H9 (cell line): Measurements from ENCODE around the gene GFM1. TPM values are rescaled to one million over a fixed set of nuclear protein-coding genes. Genes with fewer than 3 reads are reported as not detected.

ENCODE experiments used
- DNase-seq: peaks from one replicate; pipeline ENCODE4 v3.0.0-alpha.2; 2017
- H2AFZ ChIP-seq: one replicate; pipeline ENCODE4 v1.6.1; 2013; ENCODE audit warnings: mild to moderate bottlenecking, low read length, control low read depth, moderate library complexity
- H2AK5ac ChIP-seq: 2 replicates; pipeline ENCODE4 v1.6.1; 2013; ENCODE audit warnings: low read length, control low read depth, mixed read lengths; ENCODE audit not compliant: insufficient read length
- H2BK120ac ChIP-seq: one replicate; pipeline ENCODE4 v1.6.1; 2013; ENCODE audit warnings: low read depth, mild to moderate bottlenecking, low read length, control low read depth, inconsistent platforms; ENCODE audit not compliant: poor library complexity, severe bottlenecking
- H2BK12ac ChIP-seq: 2 replicates; pipeline ENCODE4 v1.6.1; 2013; ENCODE audit warnings: low read length, control low read depth, mixed read lengths, low read depth; ENCODE audit not compliant: insufficient read length
- H2BK15ac ChIP-seq: 2 replicates; pipeline ENCODE4 v1.6.1; 2013; ENCODE audit warnings: low read depth, low read length, control low read depth
- H2BK20ac ChIP-seq: one replicate; pipeline ENCODE4 v1.6.1; 2013; ENCODE audit warnings: low read depth, mild to moderate bottlenecking, low read length, control low read depth, inconsistent platforms; ENCODE audit not compliant: poor library complexity, severe bottlenecking
- H2BK5ac ChIP-seq: 2 replicates; pipeline ENCODE4 v1.6.1; 2013; ENCODE audit warnings: low read length, control low read depth, mixed read lengths; ENCODE audit not compliant: insufficient read length
- H3K14ac ChIP-seq: 2 replicates; pipeline ENCODE4 v1.6.1; 2013; ENCODE audit warnings: low read length, control low read depth; ENCODE audit not compliant: insufficient read depth
- H3K18ac ChIP-seq: 2 replicates; pipeline ENCODE4 v1.6.1; 2013; ENCODE audit warnings: low read depth, mild to moderate bottlenecking, mixed read lengths, low read length, control low read depth; ENCODE audit not compliant: insufficient read length
- H3K23ac ChIP-seq: 2 replicates; pipeline ENCODE4 v1.6.1; 2013; ENCODE audit warnings: low read length, control low read depth, mixed read lengths, low read depth; ENCODE audit not compliant: insufficient read length
- H3K23me2 ChIP-seq: 2 replicates; pipeline ENCODE4 v1.6.1; 2013; ENCODE audit warnings: low read depth, mild to moderate bottlenecking, mixed read lengths, low read length, control low read depth; ENCODE audit not compliant: insufficient read length, poor library complexity, severe bottlenecking
- H3K27ac ChIP-seq: 2 replicates; pipeline ENCODE4 v1.5.1; 2013; ENCODE audit warnings: low read length, control low read depth, mixed read lengths, low read depth; ENCODE audit not compliant: insufficient read length
- H3K27me3 ChIP-seq: 2 replicates; pipeline ENCODE4 v1.6.1; 2013; ENCODE audit warnings: low read length, control low read depth, inconsistent platforms; ENCODE audit not compliant: insufficient read depth
- H3K4ac ChIP-seq: 2 replicates; pipeline ENCODE4 v1.6.1; 2013; ENCODE audit warnings: low read depth, mild to moderate bottlenecking, control low read depth, inconsistent platforms, low read length, moderate library complexity
- H3K4me1 ChIP-seq: 2 replicates; pipeline ENCODE4 v1.6.1; 2013; ENCODE audit warnings: low read length, control low read depth, inconsistent platforms; ENCODE audit not compliant: insufficient read depth
- H3K4me2 ChIP-seq: 2 replicates; pipeline ENCODE4 v1.6.1; 2013; ENCODE audit warnings: low read length, control low read depth, mixed read lengths; ENCODE audit not compliant: insufficient read length, insufficient read depth
- H3K56ac ChIP-seq: 2 replicates; pipeline ENCODE4 v1.6.1; 2013; ENCODE audit warnings: low read depth, mild to moderate bottlenecking, mixed read lengths, low read length, control low read depth; ENCODE audit not compliant: insufficient read length
- H3K79me1 ChIP-seq: 2 replicates; pipeline ENCODE4 v1.6.1; 2013; ENCODE audit warnings: low read depth, mild to moderate bottlenecking, moderate library complexity, low read length, control low read depth, inconsistent platforms; ENCODE audit not compliant: insufficient read depth, poor library complexity, severe bottlenecking
- H3K79me2 ChIP-seq: 2 replicates; pipeline ENCODE4 v1.6.1; 2013; ENCODE audit warnings: low read length, control low read depth, inconsistent platforms; ENCODE audit not compliant: insufficient read depth
- H3K9ac ChIP-seq: 2 replicates; pipeline ENCODE4 v1.6.1; 2013; ENCODE audit warnings: low read length, control low read depth, mixed read lengths; ENCODE audit not compliant: insufficient read length; ENCODE audit errors: extremely low read depth
- H3K9me3 ChIP-seq: one replicate; pipeline ENCODE4 v1.6.1; 2013; ENCODE audit warnings: low read depth, low read length, inconsistent platforms; ENCODE audit not compliant: control insufficient read depth
- H3T11ph ChIP-seq: one replicate; pipeline ENCODE4 v1.6.1; 2013; ENCODE audit warnings: mild to moderate bottlenecking, low read length, control low read depth, inconsistent platforms
- H4K20me1 ChIP-seq: one replicate; pipeline ENCODE4 v1.6.1; 2013; ENCODE audit not compliant: control insufficient read depth, insufficient read length, insufficient read depth
- H4K5ac ChIP-seq: 2 replicates; pipeline ENCODE4 v1.6.1; 2013; ENCODE audit warnings: low read depth, mild to moderate bottlenecking, mixed read lengths, low read length, control low read depth; ENCODE audit not compliant: insufficient read length
- H4K8ac ChIP-seq: replicated peaks from 2 replicates; pipeline ENCODE4 v1.6.1; 2013; ENCODE audit warnings: low read length, control low read depth, mixed read lengths, low read depth; ENCODE audit not compliant: insufficient read length
- H4K91ac ChIP-seq: 2 replicates; pipeline ENCODE4 v1.6.1; 2013; ENCODE audit warnings: low read depth, mild to moderate bottlenecking, moderate library complexity, mixed read lengths, low read length, control low read depth; ENCODE audit not compliant: insufficient read length
- H3K27ac Mint-ChIP-seq, 3 experiments: 2 replicates in 2 of 3; 3 replicates in 1 of 3; pipeline ENCODE4 v1.8.0; 2020 to 2021; ENCODE audit warnings: mixed read lengths in 3 of 3, mild to moderate bottlenecking in 1 of 3, moderate library complexity in 1 of 3
- H3K27me3 Mint-ChIP-seq: 2 replicates; pipeline ENCODE4 v1.8.0; 2021; ENCODE audit warnings: low read depth, mild to moderate bottlenecking, moderate library complexity, mixed read lengths
- H3K36me3 Mint-ChIP-seq, 3 experiments: 2 replicates in 2 of 3; 3 replicates in 1 of 3; pipeline ENCODE4 v1.8.0; 2020 to 2021; ENCODE audit warnings: low read depth in 3 of 3, mixed read lengths in 3 of 3; ENCODE audit not compliant: insufficient read depth in 1 of 3
- H3K4me1 Mint-ChIP-seq, 2 experiments: 2 replicates each; pipeline ENCODE4 v1.8.0; 2020; ENCODE audit warnings: mixed read lengths in 2 of 2
- H3K4me3 Mint-ChIP-seq, 2 experiments: 2 replicates in 1 of 2; 3 replicates in 1 of 2; pipeline ENCODE4 v1.8.0; 2020 to 2021; ENCODE audit warnings: mild to moderate bottlenecking in 2 of 2, mixed read lengths in 2 of 2, moderate library complexity in 1 of 2
- H3K9me3 Mint-ChIP-seq, 2 experiments: 2 replicates in 1 of 2; 3 replicates in 1 of 2; pipeline ENCODE4 v1.8.0; 2020; ENCODE audit warnings: mild to moderate bottlenecking in 2 of 2, mixed read lengths in 2 of 2, moderate library complexity in 1 of 2
- CTCF ChIP-seq: fragments of 200-600 bp; sonication (generic); conservative IDR thresholded peaks from 3 replicates; pipeline ENCODE4 v1.8.0; 2021; ENCODE audit warnings: antibody characterized with exemption, mild to moderate bottlenecking
- WGBS: extraction: QIAGEN DNeasy Blood & Tissue Kit; methylation state at CpG from one replicate; pipeline ENCODE4 v1.1.7; 2013; ENCODE audit warnings: missing lambda C conversion rate, low lambda C conversion rate, mixed read lengths; ENCODE audit not compliant: insufficient read length; ENCODE audit errors: extremely low coverage; 5-methylcytosine and 5-hydroxymethylcytosine counted together
- total RNA-seq: library from RNA; stranded (reverse); gene quantifications from 2 replicates; pipeline ENCODE4 v1.2.1, GENCODE V29; 2021

GFM1 gene
- total RNA-seq, 1 experiment from 2014 or later, result 47.1 TPM

- H3K4me1 ChIP-seq, result no peaks in the 10 kb centered on the region
- Mint-ChIP-seq H3K9me3 (no peaks in the 10 kb centered on the region), H3K4me3 (no peak overlapping the region), H3K4me1 (no peaks in the 10 kb centered on the region), H3K27me3 (no peaks in the 10 kb centered on the region), H3K36me3 (peaks cover 15 to 70% (median 38%) of the 10 kb centered on the region in 3 experiments; a peak in 6 of 7 replicates), H3K27ac (no peak overlapping the region)
- WGBS, result no CpG with 5 or more reads among the region's 3 CpGs
- H3K9ac ChIP-seq, result no peak overlapping the region
- no peak overlapping the region for H3K23ac ChIP-seq
- no peaks in the 10 kb centered on the region for H4K20me1 ChIP-seq
- no peak overlapping the region for H3T11ph ChIP-seq
- H3K14ac ChIP-seq, result no peak overlapping the region
- DNase-seq, result no peak
- H3K27me3 ChIP-seq, result no peaks in the 10 kb centered on the region
- no peak overlapping the region for H2BK12ac ChIP-seq
- H2AFZ ChIP-seq, result no peak overlapping the region
- H2BK15ac ChIP-seq, result no peak overlapping the region
- H3K27ac ChIP-seq, result no peak overlapping the region
- H4K5ac ChIP-seq, result no peak overlapping the region
- H3K79me2 ChIP-seq, result no peaks in the 10 kb centered on the region
- H3K18ac ChIP-seq, result no peak overlapping the region
- no peak for TF ChIP-seq CTCF
- no peak overlapping the region for H3K4me2 ChIP-seq
- H3K56ac ChIP-seq, result no peak overlapping the region
- H3K79me1 ChIP-seq, result no peaks in the 10 kb centered on the region
- H2BK20ac ChIP-seq, result no peak overlapping the region
- no peak overlapping the region for H3K4ac ChIP-seq
- no peaks in the 10 kb centered on the region for H3K9me3 ChIP-seq
- no peaks in the 10 kb centered on the region for H3K23me2 ChIP-seq
- no peak overlapping the region for H4K91ac ChIP-seq
- no peak overlapping the region for H2BK120ac ChIP-seq
- no peak overlapping the region for H2BK5ac ChIP-seq
- no peak overlapping the region for H4K8ac ChIP-seq
- H2AK5ac ChIP-seq, result no peak overlapping the region
These were observed 8.1 kb downstream of the GFM1 start for GRCh38 chr3:158652463-158652862.
